Activated CD8-positive, alpha-beta memory T cell treated with anti-CD3 and anti-CD28 coated beads for 48 hours (primary cell): Measurements from ENCODE around the gene HAND1.

ENCODE experiments used
- DNase-seq, 3 experiments: peaks; one replicate each; pipeline ENCODE4 v3.0.0-alpha.2; 2020; ENCODE audit warnings: low read depth in 2 of 3, low spot score in 2 of 3

The HAND1 gene

GRCh38 chr5:154506049-154506715 is 28.2 kb upstream of the HAND1 start:
- no peak for DNase-seq

GRCh38 chr5:154505567-154505966 is 27.5 kb upstream of the HAND1 start:
- no peak for DNase-seq

- no peak for DNase-seq
These were observed 25.6 kb upstream of the HAND1 start for GRCh38 chr5:154503698-154504039.

GRCh38 chr5:154502180-154502579 is 24.2 kb upstream of the HAND1 start:
- no peak for DNase-seq

- no peak for DNase-seq
These were observed 23.5 kb upstream of the HAND1 start for GRCh38 chr5:154501566-154501965.

- no peak for DNase-seq
These were observed 21.0 kb upstream of the HAND1 start for GRCh38 chr5:154498994-154499393.

- no peak for DNase-seq
These were observed 20.6 kb upstream of the HAND1 start for GRCh38 chr5:154498591-154498990.

- DNase-seq: no peak
These were observed 16.0 kb upstream of the HAND1 start for GRCh38 chr5:154494036-154494435.

- DNase-seq: no peak
These were observed 15.2 kb upstream of the HAND1 start for GRCh38 chr5:154493274-154493673.

- no peak for DNase-seq
These were observed 13.9 kb upstream of the HAND1 start for GRCh38 chr5:154491941-154492340.

GRCh38 chr5:154487541-154487940 is 9.5 kb upstream of the HAND1 start:
- DNase-seq: peak in 1 of 3 experiments; percentile 36

GRCh38 chr5:154486427-154486866 is 8.4 kb upstream of the HAND1 start:
- DNase-seq: no peak

GRCh38 chr5:154485850-154486426 is 7.9 kb upstream of the HAND1 start:
- DNase-seq: no peak

GRCh38 chr5:154485096-154485491 is 7.1 kb upstream of the HAND1 start:
- DNase-seq: no peak

GRCh38 chr5:154484393-154485095 is 6.5 kb upstream of the HAND1 start:
- no peak for DNase-seq

- DNase-seq: no peak
These were observed 5.8 kb upstream of the HAND1 start for GRCh38 chr5:154483654-154484392.

- DNase-seq: no peak
These were observed 4.8 kb upstream of the HAND1 start for GRCh38 chr5:154482528-154483449.

GRCh38 chr5:154481584-154482381 is 3.8 kb upstream of the HAND1 start:
- DNase-seq: no peak

- no peak for DNase-seq
These were observed 2.8 kb upstream of the HAND1 start for GRCh38 chr5:154480847-154481246.
